Kidney (tissue), 14 donors: ENCODE measurements around the gene GRB10. TPM values are rescaled to one million over a fixed set of nuclear protein-coding genes. Genes with fewer than 3 reads are reported as not detected.

Experiments
- DNase-seq, 5 donors: peaks; one replicate each; pipeline ENCODE4 v3.0.0-alpha.2; 2013 to 2020
- FAIRE-seq: peaks from 2 replicates; lab custom pipeline; 2012; peaks lifted over from hg19 to GRCh38; lab: Jason Lieb, UNC
- H3K27ac ChIP-seq, 2 donors: one replicate each; pipeline ENCODE4 v1.7.0; 2013; ENCODE audit warnings: low read depth in 2 of 2, low read length in 2 of 2, inconsistent platforms in 1 of 2
- H3K27me3 ChIP-seq: one replicate; pipeline ENCODE4 v1.7.1; 2013; ENCODE audit warnings: low read length, inconsistent platforms; ENCODE audit not compliant: control insufficient read depth, insufficient read depth
- H3K36me3 ChIP-seq, 3 donors: one replicate each; pipeline versions ENCODE4 v1.7.0 to v1.7.1; 2013; ENCODE audit warnings: low read length in 3 of 3, control low read depth in 1 of 3, inconsistent platforms in 1 of 3; ENCODE audit not compliant: insufficient read depth in 3 of 3, control insufficient read depth in 2 of 3
- H3K4me1 ChIP-seq, 3 donors: one replicate each; pipeline versions ENCODE4 v1.7.0 to v1.7.1; 2013; ENCODE audit warnings: low read length in 3 of 3, inconsistent platforms in 1 of 3, low read depth in 1 of 3; ENCODE audit not compliant: control insufficient read depth in 2 of 3, insufficient read depth in 2 of 3
- H3K4me3 ChIP-seq, 3 donors: one replicate each; pipeline versions ENCODE4 v1.7.0 to v1.8.1; 2013; ENCODE audit warnings: low read length in 3 of 3, control low read depth in 1 of 3, inconsistent platforms in 1 of 3
- H3K9ac ChIP-seq, 3 donors: one replicate each; pipeline versions ENCODE4 v1.7.0 to v1.7.1; 2013; ENCODE audit warnings: low read length in 3 of 3, control low read depth in 1 of 3, inconsistent platforms in 1 of 3
- H3K9me3 ChIP-seq, 3 donors: one replicate each; pipeline versions ENCODE4 v1.7.0 to v1.7.1; 2013; ENCODE audit warnings: low read length in 3 of 3, control low read depth in 1 of 3, inconsistent platforms in 1 of 3; ENCODE audit not compliant: control insufficient read depth in 2 of 3, insufficient read depth in 1 of 3
- CTCF ChIP-seq: IDR thresholded peaks from 3 replicates; pipeline ENCODE4 v1.5.1; 2012; ENCODE audit warnings: mild to moderate bottlenecking, moderate library complexity, borderline replicate concordance; ENCODE audit not compliant: insufficient read depth; ENCODE audit errors: extremely low read depth
- intact Hi-C: fragments of 100-400 bp; cut with DNase I; formaldehyde crosslinking; loops from one replicate; pipeline ENCODE4 v1.11.1; 2022
- polyA plus RNA-seq: library from polyadenylated mRNA; stranded (reverse); fragments of 350-450 nt; fragmentation: Illumina TruSeq; extraction: RNeasy Lipid Tissue Mini Kit (QIAGEN cat#74804); gene quantifications from one replicate; pipeline ENCODE4 v1.2.3, GENCODE V29; 2014; ENCODE audit warnings: low read depth, low replicate concordance; ENCODE audit not compliant: insufficient read depth
- total RNA-seq: library from RNA; stranded (reverse); fragmentation: NEBNext Ultra II Directional; extraction: Animal tissue kit (Norgen Biotek cat#: 25700); gene quantifications from one replicate; pipeline ENCODE4 v1.2.1, GENCODE V29; 2021
- donor health status: control.
- donor health status: control.
- donor health status: control.
- donor health status: control.
- donor health status: control.
- donor health status: DM: yes; HTN: yes; CAD: no.
- donor health status: Normal renal cell carcinoma (clear cell type).

Gene GRB10
- total and polyA plus RNA-seq, 2 donors from 2014 or later = 32.3 to 57.8 TPM

DNA sequence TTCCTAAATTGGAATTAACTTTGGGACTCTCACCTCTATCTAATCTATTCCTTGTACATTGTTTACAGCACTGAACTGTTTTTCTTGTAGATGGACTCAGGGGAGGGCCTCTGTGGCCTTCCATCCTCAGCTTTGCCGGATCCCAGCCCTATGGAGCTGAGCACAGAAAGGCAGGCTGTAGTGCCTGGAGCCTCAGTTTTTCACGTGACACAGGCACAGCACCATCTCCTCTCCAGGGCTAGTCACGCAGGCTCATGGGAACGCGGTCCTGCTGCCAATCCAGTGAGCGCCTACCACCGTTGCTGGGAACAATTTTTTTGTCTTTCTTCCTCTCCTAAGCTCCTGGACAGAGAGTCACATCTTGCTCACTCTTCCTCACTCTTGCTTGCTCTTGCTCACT lies 141.9 kb downstream of the GRB10 start:
- no peak overlapping the region for H3K27ac ChIP-seq
- TF ChIP-seq CTCF = no peak
- H3K4me1 ChIP-seq = peaks cover 0 to 11% (median 0%) of the 10 kb centered on the region in 3 donors
- H3K9me3 ChIP-seq = peaks cover 0 to 5% (median 0%) of the 10 kb centered on the region in 3 donors
- H3K27me3 ChIP-seq = no peaks in the 10 kb centered on the region
- H3K9ac ChIP-seq = no peak overlapping the region
- FAIRE-seq (no peak), DNase-seq (no peak)
- intact Hi-C loops = no loop called here
- H3K4me3 ChIP-seq = no peak overlapping the region
- no peaks in the 10 kb centered on the region for H3K36me3 ChIP-seq

GRCh38 chr7:50640256-50640655 lies 142.4 kb downstream of the GRB10 start:
- Histone ChIP-seq H3K9me3 (peaks cover 0 to 5% (median 0%) of the 10 kb centered on the region in 3 donors), H3K36me3 (no peaks in the 10 kb centered on the region), H3K9ac (no peak overlapping the region), H3K4me1 (peaks cover 0 to 11% (median 0%) of the 10 kb centered on the region in 3 donors), H3K27ac (no peak overlapping the region), H3K4me3 (no peak overlapping the region), H3K27me3 (no peaks in the 10 kb centered on the region)
- DNase-seq (no peak), FAIRE-seq (no peak)
- no peak for TF ChIP-seq CTCF
- intact Hi-C loops = no loop called here

GRCh38 chr7:50637725-50638643 lies 144.7 kb downstream of the GRB10 start:
- Histone ChIP-seq H3K27me3 (no peaks in the 10 kb centered on the region), H3K36me3 (no peaks in the 10 kb centered on the region), H3K9ac (no peak overlapping the region), H3K27ac (no peak overlapping the region), H3K4me1 (peaks cover 0 to 11% (median 0%) of the 10 kb centered on the region in 3 donors), H3K4me3 (no peak overlapping the region), H3K9me3 (peaks cover 0 to 5% (median 0%) of the 10 kb centered on the region in 3 donors)
- FAIRE-seq (no peak), DNase-seq (no peak)
- no peak for TF ChIP-seq CTCF
- intact Hi-C loops = no loop called here
